H1 (cell line): ENCODE results near the gene AP2B1.

ENCODE experiments used
- EZH2 ChIP-seq: fragments of 200-600 bp; sonication (generic); IDR thresholded peaks from 2 replicates; pipeline ENCODE4 v1.7.1; 2012; ENCODE audit warnings: low read depth, mild to moderate bottlenecking, moderate library complexity, low read length, inconsistent platforms; ENCODE audit not compliant: severe bottlenecking
- POLR2A ChIP-seq, 2 experiments: IDR thresholded peaks; 1 replicate in 1 of 2; 2 replicates in 1 of 2; pipeline ENCODE4 v1.6.1; 2011; ENCODE audit warnings: low read depth in 2 of 2, low read length in 2 of 2, mild to moderate bottlenecking in 2 of 2; ENCODE audit errors: control extremely low read depth in 1 of 2
- POLR2AphosphoS5 ChIP-seq: IDR thresholded peaks from 2 replicates; pipeline ENCODE4 v1.6.1; 2011; ENCODE audit warnings: low read depth, low read length
- RAD21 ChIP-seq, 2 experiments: IDR thresholded peaks in 1 of 2; conservative IDR thresholded peaks in 1 of 2; 2 replicates each; pipeline ENCODE4 v1.6.1; 2011; ENCODE audit warnings: low read depth in 2 of 2, low read length in 2 of 2, improper control_type of control experiment in 1 of 2, inconsistent platforms in 1 of 2, mild to moderate bottlenecking in 1 of 2, moderate library complexity in 1 of 2
- TF ChIP-seq, protein P1 (sequence below), 3 experiments: IDR thresholded peaks; 1 replicate in 2 of 3; 2 replicates in 1 of 3; pipeline versions ENCODE4 v1.5.1 to v1.6.1; 2011; ENCODE audit warnings: low read length in 3 of 3, mild to moderate bottlenecking in 3 of 3, inconsistent platforms in 2 of 3, low read depth in 1 of 3, moderate library complexity in 1 of 3; ENCODE audit not compliant: insufficient read depth in 1 of 3; ENCODE audit errors: control extremely low read depth in 1 of 3

DNA sequence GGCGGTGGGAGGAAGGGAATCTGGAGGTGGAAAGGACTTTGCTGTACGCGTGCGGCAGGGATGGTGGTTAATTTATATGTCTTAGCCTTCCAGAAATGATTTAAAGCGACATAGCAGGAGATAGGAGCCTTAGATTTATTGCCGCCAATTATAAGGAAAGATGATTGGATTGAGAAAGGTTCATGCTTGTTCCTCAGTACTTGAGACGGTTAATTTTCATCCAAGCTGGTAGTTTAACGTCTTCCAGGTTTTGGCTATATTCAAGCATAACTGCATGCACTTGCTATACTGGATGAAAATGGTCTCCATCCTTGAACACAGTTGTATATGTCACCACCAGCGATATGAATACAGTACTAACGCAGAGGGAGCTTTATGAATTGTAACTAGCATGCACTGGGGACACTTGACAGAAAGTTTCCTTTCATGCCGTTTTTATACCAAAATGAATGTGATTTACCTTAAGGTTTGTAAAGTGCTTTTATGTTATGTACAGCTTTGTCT, 8.1 kb upstream of the AP2B1 start:
- TF ChIP-seq POLR2A (IDR thresholded peaks at IDR 0.05; ENCODE audit: control extremely low read depth in 1 of 2, low read depth in 2 of 2, low read length in 2 of 2) (no peak; a peak in 1 of 3 replicates), RAD21 (IDR thresholded peaks at IDR 0.05 in 1 of 2, conservative IDR thresholded peaks at IDR 0.05 in 1 of 2; ENCODE audit: low read depth in 2 of 2, low read length in 2 of 2) (no peak), POLR2AphosphoS5 (no peak), EZH2 (no peak)
- TF ChIP-seq, protein P1, sequence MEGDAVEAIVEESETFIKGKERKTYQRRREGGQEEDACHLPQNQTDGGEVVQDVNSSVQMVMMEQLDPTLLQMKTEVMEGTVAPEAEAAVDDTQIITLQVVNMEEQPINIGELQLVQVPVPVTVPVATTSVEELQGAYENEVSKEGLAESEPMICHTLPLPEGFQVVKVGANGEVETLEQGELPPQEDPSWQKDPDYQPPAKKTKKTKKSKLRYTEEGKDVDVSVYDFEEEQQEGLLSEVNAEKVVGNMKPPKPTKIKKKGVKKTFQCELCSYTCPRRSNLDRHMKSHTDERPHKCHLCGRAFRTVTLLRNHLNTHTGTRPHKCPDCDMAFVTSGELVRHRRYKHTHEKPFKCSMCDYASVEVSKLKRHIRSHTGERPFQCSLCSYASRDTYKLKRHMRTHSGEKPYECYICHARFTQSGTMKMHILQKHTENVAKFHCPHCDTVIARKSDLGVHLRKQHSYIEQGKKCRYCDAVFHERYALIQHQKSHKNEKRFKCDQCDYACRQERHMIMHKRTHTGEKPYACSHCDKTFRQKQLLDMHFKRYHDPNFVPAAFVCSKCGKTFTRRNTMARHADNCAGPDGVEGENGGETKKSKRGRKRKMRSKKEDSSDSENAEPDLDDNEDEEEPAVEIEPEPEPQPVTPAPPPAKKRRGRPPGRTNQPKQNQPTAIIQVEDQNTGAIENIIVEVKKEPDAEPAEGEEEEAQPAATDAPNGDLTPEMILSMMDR (IDR thresholded peaks at IDR 0.05; ENCODE audit: control extremely low read depth in 1 of 3, insufficient read depth in 1 of 3, low read depth in 1 of 3, low read length in 3 of 3), result no peak
